ENCODE results near the gene CFAP53.

DNA sequence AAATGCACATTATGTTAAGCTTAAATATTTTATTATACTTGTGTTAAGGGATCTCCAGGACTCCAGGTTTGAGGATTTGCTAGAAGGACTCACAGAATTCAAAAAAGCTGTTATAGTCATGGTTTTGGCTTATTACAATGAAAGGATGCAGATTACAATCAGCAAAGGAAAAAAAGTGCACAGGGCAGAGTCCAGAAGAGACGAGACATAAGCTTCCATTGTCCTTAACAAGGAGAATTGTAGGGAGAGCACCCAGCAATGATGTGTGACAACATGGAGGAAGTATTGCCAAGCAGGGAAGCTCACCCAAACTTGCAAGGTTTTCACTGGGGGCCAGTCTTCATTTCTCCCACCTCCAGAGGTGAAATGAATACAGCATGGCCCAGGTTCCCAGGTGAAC, 58.6 kb downstream of the CFAP53 start:
- TF ChIP-seq, protein P1, sequence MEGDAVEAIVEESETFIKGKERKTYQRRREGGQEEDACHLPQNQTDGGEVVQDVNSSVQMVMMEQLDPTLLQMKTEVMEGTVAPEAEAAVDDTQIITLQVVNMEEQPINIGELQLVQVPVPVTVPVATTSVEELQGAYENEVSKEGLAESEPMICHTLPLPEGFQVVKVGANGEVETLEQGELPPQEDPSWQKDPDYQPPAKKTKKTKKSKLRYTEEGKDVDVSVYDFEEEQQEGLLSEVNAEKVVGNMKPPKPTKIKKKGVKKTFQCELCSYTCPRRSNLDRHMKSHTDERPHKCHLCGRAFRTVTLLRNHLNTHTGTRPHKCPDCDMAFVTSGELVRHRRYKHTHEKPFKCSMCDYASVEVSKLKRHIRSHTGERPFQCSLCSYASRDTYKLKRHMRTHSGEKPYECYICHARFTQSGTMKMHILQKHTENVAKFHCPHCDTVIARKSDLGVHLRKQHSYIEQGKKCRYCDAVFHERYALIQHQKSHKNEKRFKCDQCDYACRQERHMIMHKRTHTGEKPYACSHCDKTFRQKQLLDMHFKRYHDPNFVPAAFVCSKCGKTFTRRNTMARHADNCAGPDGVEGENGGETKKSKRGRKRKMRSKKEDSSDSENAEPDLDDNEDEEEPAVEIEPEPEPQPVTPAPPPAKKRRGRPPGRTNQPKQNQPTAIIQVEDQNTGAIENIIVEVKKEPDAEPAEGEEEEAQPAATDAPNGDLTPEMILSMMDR (IDR thresholded peaks at IDR 0.05): no peak
- TF ChIP-seq EP300 (IDR thresholded peaks at IDR 0.05): no peak
- no peak for TF ChIP-seq POLR2A (IDR thresholded peaks at IDR 0.05)
